GM19468 (cell line): ENCODE measurements around the gene SDE2.

Source experiments
- ATAC-seq: cut with Tn5 transposase; IDR thresholded peaks from one replicate; pipeline ENCODE4 v1.9.1; 2021; ENCODE audit warnings: mild to moderate bottlenecking, moderate library complexity, moderate number of reproducible peaks; ENCODE audit not compliant: unreplicated experiment; ENCODE audit errors: extremely low read depth

SDE2 gene

DNA sequence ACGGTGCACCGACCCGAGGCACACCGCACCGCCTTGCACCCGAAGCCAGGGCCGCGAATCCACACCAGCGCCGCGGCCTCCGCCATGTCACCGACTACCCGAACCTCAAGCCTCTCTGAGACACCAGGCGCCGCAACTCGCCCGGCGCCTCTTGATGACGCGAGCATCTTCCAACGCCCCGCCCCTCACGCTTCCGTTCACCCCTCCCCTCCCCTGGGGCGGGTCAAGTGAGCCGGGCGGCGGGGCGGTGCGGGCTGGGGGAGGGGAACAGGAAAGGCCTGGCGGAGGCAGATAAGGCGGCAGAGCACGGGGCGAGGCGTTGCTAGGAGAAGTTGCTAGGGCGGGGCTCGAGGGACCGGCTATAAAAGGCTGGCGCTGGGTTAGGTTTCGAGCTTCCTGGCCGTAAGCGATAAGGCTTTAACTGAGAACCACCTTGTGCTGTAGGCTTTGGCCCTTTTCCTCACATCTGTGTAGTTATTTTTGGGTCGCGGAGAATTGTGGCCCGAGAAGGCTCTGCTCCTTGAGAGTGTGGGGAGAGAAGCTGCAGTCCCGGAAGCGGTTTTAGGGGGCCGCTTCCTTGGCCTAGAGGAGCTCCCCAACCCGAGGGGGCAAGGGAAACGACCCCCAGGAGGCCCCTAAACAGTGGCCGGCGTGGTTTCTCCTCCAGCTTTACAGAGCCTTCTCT, at the start of gene SDE2:
TSS of gene SDE2 (minus strand) at position 117 of the 685 bp plus-strand sequence. CDS start at position 86, 31 bp downstream.
- ATAC-seq, result peak; percentile 66

DNA sequence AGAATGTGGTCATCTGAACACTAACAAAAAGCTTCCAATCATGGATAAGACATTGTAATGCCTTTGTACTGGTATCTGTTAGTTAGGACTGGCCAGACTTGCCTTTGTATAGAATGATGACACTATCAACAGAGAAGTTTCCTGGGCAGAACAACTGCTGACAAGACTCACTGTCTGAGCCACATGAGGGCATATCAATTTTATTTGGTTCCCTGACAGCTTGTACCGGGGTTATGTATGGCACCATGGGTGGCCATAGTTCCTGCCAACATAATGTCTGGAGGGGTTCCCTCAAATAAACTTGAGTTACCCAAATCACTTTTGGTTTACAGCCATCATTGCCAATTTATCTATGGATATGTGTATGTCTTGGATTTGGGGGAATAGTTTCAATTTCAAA, 49.7 kb upstream of the SDE2 start:
- ATAC-seq, result no peak

DNA sequence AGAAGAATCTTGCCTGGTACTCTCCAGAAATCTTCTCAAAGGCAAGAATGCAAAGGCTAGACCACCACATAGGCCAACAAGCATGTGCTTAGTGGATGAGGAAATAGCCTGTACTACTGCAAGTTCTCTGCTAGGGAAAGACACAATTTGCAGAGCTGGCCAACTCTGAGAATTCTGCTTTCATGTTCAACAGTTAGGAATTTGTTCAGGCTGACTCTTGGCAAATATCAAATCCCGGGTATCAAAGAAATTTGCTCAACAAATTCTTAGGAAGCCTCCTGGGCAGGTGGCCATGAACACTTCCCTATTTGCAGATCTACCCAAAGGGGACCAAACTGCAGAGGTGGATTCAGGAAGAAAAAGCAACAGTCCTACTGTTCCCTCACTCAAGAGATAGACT, 48.4 kb upstream of the SDE2 start:
- no peak for ATAC-seq

DNA sequence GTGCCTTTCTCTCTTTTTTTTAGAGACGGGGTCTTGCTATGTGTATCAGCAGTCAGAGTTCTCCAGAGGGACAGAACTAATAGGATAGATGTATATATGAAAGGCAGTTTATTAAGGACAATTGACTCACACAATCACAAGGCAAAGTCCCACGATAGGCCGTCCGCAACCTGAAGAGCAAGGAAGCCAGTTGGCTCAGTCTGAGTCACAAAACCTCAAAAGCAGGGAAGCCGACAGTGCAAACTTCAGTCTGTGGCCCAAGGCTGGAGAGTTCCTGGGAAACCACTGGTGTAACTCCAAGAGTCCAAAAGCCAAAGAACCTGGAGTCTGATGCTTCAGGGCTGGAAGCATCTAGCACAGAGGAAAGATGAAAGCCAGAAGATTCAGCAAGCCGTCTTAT, 47.1 kb upstream of the SDE2 start:
- no peak for ATAC-seq

DNA sequence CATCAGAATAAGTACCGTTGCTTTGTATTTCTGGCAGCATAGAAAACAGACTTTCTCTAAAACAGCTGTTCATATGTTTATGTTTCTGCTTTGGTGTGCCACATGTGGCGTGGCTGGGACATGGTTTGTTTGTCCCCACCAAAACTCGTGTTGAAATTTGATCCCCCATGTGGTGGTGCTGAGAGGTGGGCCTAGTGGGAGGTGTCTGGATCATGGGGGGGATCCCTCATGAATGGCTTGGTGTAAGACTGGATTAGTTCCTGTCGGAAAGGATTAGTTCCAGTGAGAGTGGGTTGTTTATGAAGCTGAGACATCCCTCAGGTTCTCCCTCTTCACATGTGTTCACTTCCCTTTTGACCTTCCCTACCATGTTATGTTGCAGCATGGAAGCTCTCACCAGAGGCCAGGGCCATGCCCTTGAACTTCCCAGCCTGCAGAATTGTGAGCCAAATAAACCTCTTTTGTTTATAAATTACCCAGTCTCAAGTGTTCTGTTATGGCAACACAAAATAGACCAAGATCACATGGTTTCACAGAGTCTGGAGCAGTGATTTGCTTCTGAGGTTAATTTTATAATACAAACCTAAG, 45.5 kb upstream of the SDE2 start:
- ATAC-seq, result no peak

DNA sequence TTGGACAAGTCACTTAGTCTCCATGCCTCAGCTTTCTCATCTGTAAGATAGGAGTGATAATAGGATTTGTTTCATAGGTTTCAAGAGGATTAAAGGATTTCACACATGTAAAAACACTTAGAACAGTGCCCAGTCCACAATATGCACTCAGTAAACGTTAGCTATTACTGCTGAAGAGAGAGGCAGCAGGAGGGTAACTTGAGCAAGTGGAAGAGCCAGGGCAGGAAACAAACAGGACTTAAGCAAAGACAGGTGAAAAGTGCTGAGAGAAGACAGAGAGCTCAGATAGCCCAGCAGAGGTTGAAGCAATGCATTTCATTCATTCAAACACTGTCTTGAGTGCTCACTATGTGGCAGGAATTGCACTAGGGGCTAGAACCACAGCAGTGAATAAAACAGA, 42.3 kb upstream of the SDE2 start:
- no peak for ATAC-seq

DNA sequence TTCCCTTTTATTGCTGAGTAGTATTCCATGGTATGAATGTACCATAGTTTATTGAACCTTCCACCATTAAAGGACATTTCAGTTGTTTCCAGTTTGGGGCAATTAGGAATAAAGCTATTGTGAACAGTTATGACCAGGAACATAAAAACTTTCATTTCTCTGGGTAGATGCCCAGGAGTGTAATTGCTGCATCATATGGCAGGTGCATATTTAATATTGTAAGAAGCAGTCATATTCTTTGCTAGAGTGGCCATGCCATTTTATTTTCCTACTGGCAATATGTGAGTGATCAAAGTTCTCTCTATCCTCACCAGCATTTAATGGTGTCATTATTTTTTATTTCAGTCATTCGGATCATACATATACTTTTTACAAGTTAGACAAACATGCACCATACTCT, 39.5 kb upstream of the SDE2 start:
- no peak for ATAC-seq

DNA sequence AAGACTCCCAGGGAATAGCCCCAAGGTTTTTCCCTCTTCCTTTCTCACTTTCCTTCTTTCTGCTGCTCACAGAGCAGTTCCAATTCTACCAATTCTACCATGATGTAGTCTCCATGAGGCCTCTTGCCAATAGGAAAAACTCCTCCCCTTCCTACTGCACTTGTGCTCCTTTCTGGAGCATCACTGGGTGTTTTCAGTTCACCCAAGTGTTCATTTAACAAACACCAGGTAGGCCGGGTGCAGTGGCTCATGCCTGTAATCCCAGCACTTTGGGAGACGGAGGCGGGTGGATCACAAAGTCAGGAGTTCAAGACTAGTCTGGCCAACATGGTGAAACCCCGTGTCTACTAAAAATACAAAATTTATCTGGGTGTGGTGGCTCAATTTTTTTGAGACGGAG, 36.8 kb upstream of the SDE2 start:
- ATAC-seq, result no peak

DNA sequence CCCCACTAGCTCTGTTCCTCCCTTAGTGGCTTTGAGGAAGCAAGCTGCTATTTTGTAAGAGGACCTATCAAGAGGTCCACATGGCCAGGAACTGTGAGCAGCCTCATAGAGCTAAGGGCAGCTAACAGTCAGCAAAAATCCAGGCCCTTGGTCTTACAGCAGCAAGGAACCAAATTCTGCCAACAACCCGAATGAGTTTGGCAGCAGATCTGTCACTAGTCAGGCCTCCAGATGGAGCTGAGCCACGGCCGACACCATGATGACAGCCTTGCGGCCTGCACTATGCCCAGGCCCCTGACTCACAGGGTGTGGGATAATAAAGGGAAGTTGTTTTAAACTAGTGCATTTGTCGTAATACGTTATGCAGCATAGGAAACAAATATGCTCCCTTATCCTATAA, 35.3 kb upstream of the SDE2 start:
- no peak for ATAC-seq

DNA sequence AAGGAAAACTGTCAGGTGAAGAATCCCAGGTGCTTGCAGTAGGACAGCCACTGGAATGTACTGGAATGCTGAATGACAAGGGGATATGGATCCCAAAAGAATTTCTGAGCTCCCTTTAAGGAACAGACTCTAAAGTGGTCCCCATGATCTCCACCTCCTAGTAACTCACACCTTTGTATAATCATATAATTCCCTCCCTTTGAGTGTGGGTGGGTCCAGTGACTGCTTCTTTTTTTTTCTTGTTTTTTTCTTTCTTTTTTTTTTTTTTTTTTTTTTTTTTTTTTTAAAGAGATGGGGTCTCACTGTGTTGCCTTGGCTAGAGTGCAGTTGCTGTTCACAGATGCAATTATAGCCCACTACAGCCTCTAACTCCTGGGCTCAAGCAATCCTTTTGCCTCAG, 34.8 kb upstream of the SDE2 start:
- no peak for ATAC-seq

DNA sequence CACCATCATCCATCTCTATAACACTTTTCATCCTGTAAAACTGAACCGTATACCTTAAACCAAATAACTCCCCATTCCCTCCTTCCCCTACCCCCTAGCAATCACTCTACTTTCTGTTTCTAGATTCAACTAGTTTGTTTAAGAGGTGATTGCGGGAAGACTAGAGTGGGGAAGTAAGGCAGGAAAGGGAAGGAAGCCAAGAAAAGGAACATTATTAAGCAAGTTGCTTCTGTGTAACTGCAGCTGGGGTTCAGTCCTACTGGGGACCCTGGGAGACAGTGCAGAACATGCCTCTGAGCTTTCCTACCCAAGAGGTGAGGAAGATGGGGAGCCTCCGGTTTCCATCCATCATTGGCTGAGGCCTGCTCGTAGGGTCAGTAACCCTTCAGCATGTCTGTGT, 34.4 kb upstream of the SDE2 start:
- no peak for ATAC-seq

DNA sequence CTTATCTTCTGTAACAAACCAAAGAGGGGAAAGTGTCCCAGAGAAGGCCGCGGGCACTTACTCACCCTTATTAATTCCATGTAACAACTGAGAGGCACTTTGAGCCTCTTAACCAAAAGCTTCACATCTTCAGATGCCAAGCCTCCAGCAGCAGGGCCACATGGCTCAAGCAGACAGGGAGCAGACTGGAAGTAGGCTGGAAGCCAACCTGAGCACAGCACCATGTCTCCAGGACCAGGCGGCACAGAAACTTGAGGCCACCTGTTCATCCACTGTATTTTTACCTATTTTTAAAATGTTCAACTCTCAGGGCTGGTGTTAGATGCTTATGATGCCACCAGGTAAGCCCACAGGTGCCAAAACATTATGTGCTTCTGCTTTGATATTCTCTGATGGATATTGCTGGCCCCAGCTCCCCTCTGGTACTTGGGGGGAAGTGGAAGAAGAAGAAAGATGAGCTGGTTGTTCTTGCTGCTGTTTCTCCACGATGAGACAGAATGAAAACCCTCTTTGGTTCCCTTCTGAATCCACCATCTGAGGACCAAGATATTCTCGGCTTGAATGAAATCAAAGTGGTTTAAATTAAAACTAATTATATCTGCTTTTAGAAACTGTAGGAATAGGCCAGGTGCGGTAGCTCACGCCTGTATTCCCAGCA, 30.6 kb upstream of the SDE2 start:
- ATAC-seq, result no peak

DNA sequence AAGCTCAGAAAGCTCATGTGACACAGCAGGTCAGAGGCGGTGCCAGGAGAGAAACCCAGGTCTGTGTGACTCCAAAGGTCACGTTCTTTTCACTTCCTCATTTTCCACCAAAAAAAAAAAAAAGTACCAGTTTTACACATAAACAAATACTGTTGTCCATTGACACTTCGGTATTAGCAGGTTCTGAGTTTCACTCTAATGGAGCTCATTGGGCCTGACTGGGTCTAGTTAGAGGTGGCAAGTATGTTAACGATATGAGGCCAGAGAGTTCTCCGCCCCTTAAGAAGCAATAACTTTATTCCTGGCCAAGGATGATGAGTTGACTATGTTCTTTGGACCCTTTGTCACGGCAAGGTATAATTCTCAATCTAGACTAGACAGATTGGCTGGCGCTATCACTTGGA, 30.0 kb upstream of the SDE2 start:
- ATAC-seq, result peak; percentile 78

DNA sequence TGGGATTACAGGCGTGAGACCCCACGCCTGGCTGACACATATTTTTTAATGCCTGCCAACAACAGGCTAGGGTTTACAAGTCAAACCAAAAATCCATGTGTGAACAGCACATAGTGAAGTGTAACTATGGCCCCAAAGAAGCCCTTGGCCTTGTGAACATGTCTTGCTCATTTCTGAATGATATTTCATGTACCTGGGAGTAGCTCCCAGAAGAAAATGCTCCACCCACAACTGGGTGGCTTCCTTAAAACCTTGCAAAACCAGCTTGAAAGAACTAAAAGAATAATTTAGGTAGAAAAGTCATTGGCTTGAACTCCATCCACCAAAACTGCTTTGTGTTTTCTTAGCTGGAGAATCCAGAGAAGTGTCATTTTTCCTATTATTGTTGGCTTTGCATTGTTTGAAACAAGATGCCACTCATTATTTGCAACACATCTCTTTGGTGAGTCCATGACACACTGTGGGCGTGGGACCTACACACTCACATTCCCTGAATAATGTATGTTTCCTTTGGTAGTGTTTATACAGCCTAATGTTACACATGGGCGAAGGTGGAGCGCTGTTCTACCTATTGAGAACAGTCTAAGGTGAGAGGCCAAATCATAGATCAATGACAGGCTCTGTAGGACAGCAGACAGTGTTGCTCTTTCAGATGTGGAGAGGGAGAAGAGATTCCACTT, 28.5 kb upstream of the SDE2 start:
- ATAC-seq, result no peak

DNA sequence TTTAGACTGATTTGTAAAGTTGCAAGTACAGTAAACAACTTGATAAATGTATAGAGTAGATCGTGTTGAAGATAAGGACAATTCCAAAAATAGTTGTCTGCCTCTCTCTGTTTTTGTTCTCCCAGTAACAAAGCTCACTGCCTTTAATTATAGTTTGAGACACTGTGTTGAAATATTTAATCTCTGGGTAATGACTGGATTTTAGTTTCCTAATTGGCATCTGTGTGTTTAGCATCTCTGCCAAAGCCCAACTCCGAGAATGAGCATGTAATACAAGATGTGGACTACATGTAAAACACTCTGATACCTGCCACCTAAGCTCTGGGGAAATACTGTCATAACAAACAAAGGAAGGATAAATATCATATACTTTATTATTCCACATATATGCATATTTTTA, 27.7 kb upstream of the SDE2 start:
- ATAC-seq, result no peak

DNA sequence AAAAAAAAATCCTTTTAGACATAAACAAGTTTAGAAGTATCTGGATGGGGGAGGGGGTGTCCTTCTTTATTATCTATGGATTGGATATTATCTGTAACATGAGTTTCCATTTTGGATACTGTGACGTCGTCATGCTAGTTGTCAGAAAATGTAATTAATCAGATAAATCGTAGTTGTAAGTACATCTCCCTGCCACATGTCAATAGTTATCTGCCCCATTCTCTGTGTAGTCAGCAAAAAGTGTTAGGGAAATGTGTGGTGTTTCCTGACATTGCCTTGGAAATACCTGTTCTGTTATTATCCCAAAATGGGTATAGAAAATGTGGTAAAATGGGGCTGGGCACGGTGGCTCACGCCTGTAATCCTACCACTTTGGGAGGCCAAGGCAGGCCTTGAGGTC, 24.6 kb upstream of the SDE2 start:
- ATAC-seq, result no peak

DNA sequence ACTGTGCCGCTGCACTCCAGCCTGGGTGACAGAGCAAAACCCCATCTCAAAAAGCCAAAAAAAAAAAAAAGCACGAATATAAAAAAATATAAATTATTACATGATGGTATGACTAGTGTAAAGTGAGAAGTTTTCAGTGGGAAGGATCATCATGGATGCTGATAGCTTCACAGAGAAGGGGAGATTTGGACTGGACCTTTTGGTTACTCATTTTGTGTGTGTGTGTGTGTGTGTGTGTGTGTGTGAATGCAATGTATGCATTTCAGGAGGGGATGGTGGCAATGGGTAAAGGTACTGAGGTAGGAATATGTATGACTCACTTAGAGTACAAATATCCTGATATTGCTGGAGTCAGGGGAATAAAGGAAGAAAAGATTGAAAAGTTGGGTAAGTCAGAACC, 22.7 kb upstream of the SDE2 start:
- no peak for ATAC-seq

DNA sequence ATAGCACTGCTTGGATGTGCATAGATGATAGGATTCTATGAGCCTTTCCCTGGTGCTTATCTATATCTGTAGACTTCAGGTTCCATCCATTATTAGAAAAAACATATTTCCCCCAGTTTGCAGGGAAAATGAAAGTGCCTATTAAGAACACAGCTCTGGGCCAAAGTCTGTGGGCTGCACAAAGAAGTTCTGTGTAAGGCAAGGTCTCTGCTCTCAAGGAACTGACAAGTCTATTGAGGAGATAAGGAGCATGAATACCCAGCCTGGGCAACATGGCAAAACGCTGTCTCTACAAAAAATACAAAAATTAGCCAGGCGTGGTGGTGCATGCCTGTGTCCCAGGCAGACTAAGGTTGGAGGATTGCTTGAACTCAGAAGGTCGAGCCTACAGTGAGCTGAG, 22.3 kb upstream of the SDE2 start:
- ATAC-seq, result no peak

DNA sequence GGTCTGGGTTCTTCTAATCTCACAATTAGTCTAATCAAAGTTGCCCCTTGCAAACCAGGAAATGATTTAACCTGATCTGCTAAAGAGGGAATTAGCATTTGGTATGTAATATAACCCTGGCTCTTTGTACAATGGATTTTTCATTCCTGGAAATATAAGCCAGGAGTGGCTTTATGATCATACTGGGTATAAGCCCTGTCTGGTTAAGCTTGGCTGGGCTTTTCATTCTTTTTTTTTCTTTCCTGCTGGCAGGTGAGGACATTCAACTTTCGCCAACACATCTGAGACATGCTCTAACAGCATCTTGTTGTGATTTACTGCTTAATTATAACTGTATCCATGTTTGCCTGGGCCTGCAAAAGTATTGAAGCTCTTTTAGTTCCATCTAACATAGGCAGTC, 20.4 kb upstream of the SDE2 start:
- ATAC-seq, result no peak

DNA sequence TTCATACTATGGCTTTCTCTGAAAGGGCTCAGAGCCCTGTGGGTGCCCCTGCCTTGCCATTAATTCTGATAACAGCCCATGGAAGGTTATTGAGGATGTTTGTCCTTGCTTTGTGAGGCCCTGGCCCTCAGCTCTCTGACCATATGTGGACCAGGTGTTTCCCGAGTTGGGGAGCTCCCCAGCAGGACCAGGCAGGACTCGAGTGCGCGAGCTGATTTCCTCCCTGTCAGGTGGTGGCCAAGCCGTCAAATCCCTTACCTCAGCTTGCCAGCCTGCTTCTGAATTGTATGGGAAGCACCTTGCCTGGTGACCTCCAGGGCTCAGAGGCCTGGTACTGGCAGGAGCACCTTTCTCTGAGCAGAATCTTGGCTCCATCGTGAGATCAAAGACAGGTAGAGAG, 17.9 kb upstream of the SDE2 start:
- no peak for ATAC-seq

DNA sequence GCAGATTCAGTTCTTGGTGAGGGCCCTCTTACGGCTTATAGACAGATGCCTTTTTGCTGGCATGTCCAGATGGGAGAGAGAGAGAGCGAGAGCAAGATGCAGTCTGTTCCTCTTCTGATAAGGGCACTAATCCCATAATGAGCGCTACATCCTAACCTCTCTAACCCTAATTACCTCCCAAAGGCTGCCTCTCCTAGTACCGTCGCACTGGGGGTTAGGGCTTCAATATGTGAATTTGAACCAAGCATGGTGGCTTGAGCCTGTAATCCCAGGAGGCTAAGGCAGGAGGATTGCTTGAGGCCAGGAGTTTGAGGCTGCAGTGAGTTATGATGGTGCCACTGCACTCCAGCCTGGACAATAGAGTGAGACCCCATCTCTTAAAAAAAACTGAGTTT, 10.5 kb upstream of the SDE2 start:
- no peak for ATAC-seq
